Endothelial cell of umbilical vein (primary cell): ENCODE results near the gene TBC1D24. TPM values are rescaled to one million over a fixed set of nuclear protein-coding genes. Genes with fewer than 3 reads are reported as not detected.

Experiments
- BruUV-seq: library from RNA; stranded (reverse); fragments of 400-500 nt; replicated peaks from 2 replicates; lab custom pipeline; 2021; lab: Mats Ljungman, UMichigan
- CTCF ChIA-PET: fragments of 300-600, 350-600 bp; sonication (Branson Sonifier 250); formaldehyde crosslinking; loops from one replicate; lab custom pipeline; 2021; ENCODE audit warnings: antibody characterized with exemption, inconsistent platforms; lab: Charles Lee
- POLR2A ChIA-PET: fragments of 300-600, 350-600 bp; sonication (Branson Sonifier 250); formaldehyde crosslinking; loops from one replicate; lab custom pipeline; 2021; ENCODE audit warnings: antibody characterized with exemption, inconsistent platforms; lab: Charles Lee
- DNase-seq: peaks from one replicate; pipeline ENCODE4 v3.0.0-alpha.2; 2011; ENCODE audit warnings: low read depth, low spot score
- FAIRE-seq: peaks from 2 replicates; lab custom pipeline; 2011; peaks lifted over from hg19 to GRCh38; lab: Jason Lieb, UNC
- H2AFZ ChIP-seq: 2 replicates; pipeline ENCODE4 v1.6.0; 2012; ENCODE audit warnings: low read depth, low read length, control low read depth, inconsistent platforms
- H3K27ac ChIP-seq: 2 replicates; pipeline ENCODE4 v1.5.1; 2011; ENCODE audit warnings: low read depth, mild to moderate bottlenecking, control low read depth, low read length, moderate library complexity; ENCODE audit not compliant: insufficient read depth
- H3K27me3 ChIP-seq, 2 experiments: 2 replicates each; pipeline versions ENCODE4 v1.6.0 to v1.6.1; 2011; ENCODE audit warnings: low read length in 2 of 2, mixed read lengths in 1 of 2; ENCODE audit not compliant: control insufficient read depth in 2 of 2, insufficient read depth in 2 of 2
- H3K36me3 ChIP-seq, 2 experiments: 2 replicates in 1 of 2; 3 replicates in 1 of 2; pipeline ENCODE4 v1.5.1; 2011; ENCODE audit warnings: low read length in 2 of 2, mild to moderate bottlenecking in 1 of 2, moderate library complexity in 1 of 2; ENCODE audit not compliant: control insufficient read depth in 2 of 2, insufficient read depth in 2 of 2; ENCODE audit errors: extremely low read depth in 1 of 2
- H3K4me1 ChIP-seq: 3 replicates; pipeline ENCODE4 v1.5.1; 2011; ENCODE audit warnings: mild to moderate bottlenecking, low read length; ENCODE audit not compliant: control insufficient read depth, insufficient read depth; ENCODE audit errors: extremely low read depth
- H3K4me2 ChIP-seq: 2 replicates; pipeline ENCODE4 v1.6.1; 2011; ENCODE audit warnings: low read length, control low read depth, mixed read lengths; ENCODE audit not compliant: insufficient read depth
- H3K4me3 ChIP-seq, 3 experiments: fragments of 200-600 bp in 1 of 3; sonication (generic), shearing (Covaris generic) in 1 of 3; replicated peaks in 1 of 3; 2 replicates each; pipeline ENCODE4 v1.5.1; 2011 to 2016; ENCODE audit warnings: control low read depth in 3 of 3, low read length in 3 of 3, mild to moderate bottlenecking in 2 of 3, inconsistent platforms in 1 of 3, low read depth in 1 of 3, moderate library complexity in 1 of 3; ENCODE audit not compliant: insufficient read depth in 1 of 3
- H3K79me2 ChIP-seq: 2 replicates; pipeline ENCODE4 v1.6.0; 2012; ENCODE audit warnings: low read length, inconsistent platforms; ENCODE audit not compliant: control insufficient read depth, insufficient read depth
- H3K9ac ChIP-seq: replicated peaks from 2 replicates; pipeline ENCODE3; 2011; ENCODE audit warnings: low read length, control low read depth; ENCODE audit not compliant: insufficient read depth; ENCODE audit errors: extremely low read depth
- H3K9me1 ChIP-seq: replicated peaks from 3 replicates; pipeline ENCODE4 v1.6.0; 2011; ENCODE audit warnings: mild to moderate bottlenecking, low read length; ENCODE audit not compliant: control insufficient read depth, insufficient read depth; ENCODE audit errors: extremely low read depth
- H3K9me3 ChIP-seq: replicated peaks from 2 replicates; pipeline ENCODE4 v1.5.1; 2012; ENCODE audit warnings: low read length, inconsistent platforms; ENCODE audit not compliant: control insufficient read depth, insufficient read depth
- H4K20me1 ChIP-seq: replicated peaks from 2 replicates; pipeline ENCODE3; 2011; ENCODE audit warnings: mild to moderate bottlenecking, low read length; ENCODE audit not compliant: control insufficient read depth, insufficient read depth; ENCODE audit errors: extremely low read depth
- CTCF ChIP-seq, 2 donors: IDR thresholded peaks; 1 replicate in 1 of 2; 2 replicates in 1 of 2; pipeline ENCODE4 v1.5.1; 2011; ENCODE audit warnings: low read length in 2 of 2, mild to moderate bottlenecking in 2 of 2, moderate library complexity in 2 of 2, control low read depth in 1 of 2, inconsistent platforms in 1 of 2, low read depth in 1 of 2; ENCODE audit not compliant: insufficient read depth in 1 of 2; ENCODE audit errors: extremely low read depth in 1 of 2
- EZH2 ChIP-seq: IDR thresholded peaks from 2 replicates; pipeline ENCODE4 v1.6.1; 2012; ENCODE audit warnings: borderline replicate concordance, low read depth, mild to moderate bottlenecking, moderate library complexity, low read length, inconsistent platforms; ENCODE audit not compliant: severe bottlenecking
- FOS ChIP-seq: IDR thresholded peaks from 2 replicates; pipeline ENCODE4 v1.6.1; 2011; ENCODE audit warnings: mild to moderate bottlenecking, low read length, moderate library complexity, borderline replicate concordance; ENCODE audit not compliant: insufficient read depth
- GATA2 ChIP-seq: IDR thresholded peaks from 2 replicates; pipeline ENCODE4 v1.7.0; 2011; ENCODE audit warnings: low read depth, mild to moderate bottlenecking, moderate library complexity, mixed read lengths, low read length; ENCODE audit not compliant: insufficient read length, insufficient read depth
- JUN ChIP-seq: IDR thresholded peaks from 2 replicates; pipeline ENCODE4 v1.6.1; 2011; ENCODE audit warnings: borderline replicate concordance, low read depth; ENCODE audit not compliant: insufficient read length, insufficient read depth
- MAX ChIP-seq: IDR thresholded peaks from 2 replicates; pipeline ENCODE4 v1.6.1; 2011; ENCODE audit not compliant: insufficient read depth, insufficient read length
- MYC ChIP-seq: IDR thresholded peaks from one replicate; pipeline ENCODE4 v1.6.1; 2011; ENCODE audit warnings: mild to moderate bottlenecking, low read depth, low read length
- POLR2A ChIP-seq: IDR thresholded peaks from 2 replicates; pipeline ENCODE4 v1.6.1; 2012; ENCODE audit warnings: low read depth, mild to moderate bottlenecking, control low read depth, low read length
- POLR2AphosphoS5 ChIP-seq: IDR thresholded peaks from 2 replicates; pipeline ENCODE4 v1.6.1; 2012; ENCODE audit warnings: low read depth, mild to moderate bottlenecking, control low read depth, low read length, moderate library complexity; ENCODE audit not compliant: insufficient read depth
- dilution Hi-C: fragments of 300-500 bp; cut with MboI; formaldehyde crosslinking; loops from one replicate; pipeline ENCODE4 v1.15.0; 2019; ENCODE audit warnings: low sequenced_read_pairs; ENCODE audit not compliant: extremely low pct_ligation_motif_present
- intact Hi-C: fragments of 100-400 bp; cut with micrococcal nuclease; formaldehyde crosslinking; loops from one replicate; pipeline ENCODE4 v1.10.0; 2022
- polyA plus RNA-seq, 4 experiments: library from polyadenylated mRNA; depleted of rRNA in 3 of 4; stranded (reverse) in 3 of 4; unstranded in 1 of 4; fragments of >200 nt; gene quantifications; 2 replicates each; pipeline versions ENCODE4 v1.2.1 to v1.2.3, GENCODE V29; 2011 to 2012; ENCODE audit warnings: missing spikeins in 1 of 4
- total RNA-seq: library from RNA; stranded (reverse); gene quantifications from 2 replicates; pipeline ENCODE4 v1.2.3, GENCODE V29; 2021

TBC1D24 gene
- total and polyA plus RNA-seq, 2 donors (not counting 3 experiments of a cell fraction or from before 2014, with no cell fraction given) = 8.1 to 22.8 TPM

GRCh38 chr16:2517954-2518605 is 43.2 kb downstream of the TBC1D24 start:
- H4K20me1 ChIP-seq = peaks cover 2% of the 10 kb centered on the region
- ChIA-PET POLR2A (no interaction called here), CTCF (no interaction called here)
- DNase-seq (no peak), FAIRE-seq (no peak)
- intact Hi-C loops = no loop called here
- no peak overlapping the region for H3K4me3 ChIP-seq
- no peak overlapping the region for H3K27ac ChIP-seq
- H3K4me2 ChIP-seq = no peak overlapping the region
- peaks cover 66% of the 10 kb centered on the region for H3K79me2 ChIP-seq
- TF ChIP-seq JUN (no peak), EZH2 (no peak), MAX (no peak), GATA2 (no peak), POLR2A (no peak), POLR2AphosphoS5 (no peak), CTCF (IDR thresholded peaks at IDR 0.05; ENCODE audit: extremely low read depth in 1 of 2, insufficient read depth in 1 of 2, low read depth in 1 of 2, low read length in 2 of 2) (no peak), MYC (no peak), FOS (no peak)
- H3K9me3 ChIP-seq = no peaks in the 10 kb centered on the region
- dilution Hi-C loops = no loop called here
- H2AFZ ChIP-seq = no peak overlapping the region
- H3K36me3 ChIP-seq = peaks cover 0 to 2% of the 10 kb centered on the region in 2 experiments
- no peaks in the 10 kb centered on the region for H3K27me3 ChIP-seq
- H3K9ac ChIP-seq = no peak overlapping the region
- no peaks in the 10 kb centered on the region for H3K9me1 ChIP-seq
- peaks cover 34% of the 10 kb centered on the region for H3K4me1 ChIP-seq
- BruUV-seq = no TSS peak
